Measurements from ENCODE around the gene APLP2. TPM values are rescaled to one million over a fixed set of nuclear protein-coding genes. Genes with fewer than 3 reads are reported as not detected.
A peak's percentile ranks its signal among the peaks of the same experiment; 100 is the strongest.
"Not testable (repeated sequence)": the region's sequence is repeated elsewhere in the genome, so short reads cannot be mapped to it uniquely, and the experiment has no call there.

Gene APLP2
- total and polyA plus RNA-seq, 4 donors, result 219 to 414 (median 386) TPM

DNA sequence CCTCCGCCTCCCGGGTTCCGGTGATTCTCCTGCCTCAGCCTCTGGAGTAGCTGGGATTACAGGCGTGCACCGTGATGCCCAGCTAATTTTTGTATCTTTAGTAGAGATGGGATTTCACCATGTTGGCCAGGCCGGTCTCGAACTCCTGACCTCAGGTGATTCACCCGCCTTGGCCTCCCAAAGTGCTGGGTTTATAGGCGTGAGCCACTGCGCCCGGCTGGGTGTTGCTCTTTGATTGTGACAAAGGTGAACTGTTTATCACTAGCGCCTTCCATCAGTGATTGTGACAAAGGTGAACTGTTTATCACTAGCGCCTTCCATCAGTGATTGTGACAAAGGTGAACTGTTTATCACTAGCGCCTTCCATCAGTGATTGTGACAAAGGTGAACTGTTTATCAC lies 123.9 kb downstream of the APLP2 start:
- intact Hi-C loops (cut with DNase I); H3K4me1 ChIP-seq (ENCODE audit: control insufficient read depth in 1 of 2, insufficient read depth in 2 of 2, low read length in 2 of 2); H3K27ac ChIP-seq (ENCODE audit: low read depth in 1 of 2, low read length in 2 of 2); ATAC-seq (ENCODE audit: low FRiP score); H3K9me3 ChIP-seq (ENCODE audit: control insufficient read depth, low read length); H3K4me3 ChIP-seq (ENCODE audit: low read length in 2 of 2); H3K36me3 ChIP-seq (ENCODE audit: control insufficient read depth in 1 of 2, insufficient read depth in 2 of 2, low read length in 1 of 2); H3K27me3 ChIP-seq (ENCODE audit: control insufficient read depth in 1 of 2, insufficient read depth in 2 of 2, low read length in 1 of 2): not testable (repeated sequence)
- peak in 1 of 2 donors; percentile 26 for DNase-seq
- WGBS, 2 donors, result 95 to 96% methylated on average over 14 of the region's 14 CpGs

Other genes starting within 250 kb of the APLP2 start
- gene NFRKB, start 174.3 kb upstream of the APLP2 start, total RNA-seq, result 10 to 100 TPM; 19.2 to 30.9 TPM
- 10 to 100 TPM; 11.4 to 17.9 TPM for gene NFRKB, start 174.3 kb upstream of the APLP2 start, polyA plus RNA-seq
- 10 to 100 TPM in 1 of 2 donors, 1 to 10 TPM in 1; 7.7 to 14.9 TPM for gene PRDM10, start 67.1 kb upstream of the APLP2 start, total RNA-seq
- gene PRDM10, start 67.1 kb upstream of the APLP2 start, polyA plus RNA-seq, result 1 to 10 TPM; 1.5 to 2.4 TPM
- gene ST14, start 89.9 kb downstream of the APLP2 start, total RNA-seq, result 1 to 10 TPM; 3.6 to 8.7 TPM
- 10 to 100 TPM in 1 of 2 donors, under 1 TPM in 1; 0.74 to 14.4 TPM for gene ST14, start 89.9 kb downstream of the APLP2 start, polyA plus RNA-seq
- gene ZBTB44, start 245.0 kb downstream of the APLP2 start, total RNA-seq, result 10 to 100 TPM; 37.8 to 50.2 TPM
- 1 to 10 TPM; 8.3 to 8.6 TPM for gene ZBTB44, start 245.0 kb downstream of the APLP2 start, polyA plus RNA-seq

Measured in aorta (tissue), 5 donors.